HFF-Myc (cell line): ENCODE measurements around the gene CHRND.

Source experiments
- DNase-seq: peaks from one replicate; pipeline ENCODE4 v3.0.0-alpha.2; 2011; ENCODE audit warnings: low read depth; ENCODE audit errors: extremely low read depth
- H3K4me3 ChIP-seq: replicated peaks from 2 replicates; pipeline ENCODE4 v1.5.1; 2011; ENCODE audit warnings: low read depth, mild to moderate bottlenecking, control low read depth, low read length
- TF ChIP-seq, protein P1 (sequence below): IDR thresholded peaks from 2 replicates; pipeline ENCODE4 v1.5.1; 2012; ENCODE audit warnings: mild to moderate bottlenecking, low read depth, low read length, control low read depth; ENCODE audit errors: missing control alignments

Gene CHRND

GRCh38 chr2:232498452-232498851 is 27.5 kb upstream of the CHRND start:
- TF ChIP-seq, protein P1, sequence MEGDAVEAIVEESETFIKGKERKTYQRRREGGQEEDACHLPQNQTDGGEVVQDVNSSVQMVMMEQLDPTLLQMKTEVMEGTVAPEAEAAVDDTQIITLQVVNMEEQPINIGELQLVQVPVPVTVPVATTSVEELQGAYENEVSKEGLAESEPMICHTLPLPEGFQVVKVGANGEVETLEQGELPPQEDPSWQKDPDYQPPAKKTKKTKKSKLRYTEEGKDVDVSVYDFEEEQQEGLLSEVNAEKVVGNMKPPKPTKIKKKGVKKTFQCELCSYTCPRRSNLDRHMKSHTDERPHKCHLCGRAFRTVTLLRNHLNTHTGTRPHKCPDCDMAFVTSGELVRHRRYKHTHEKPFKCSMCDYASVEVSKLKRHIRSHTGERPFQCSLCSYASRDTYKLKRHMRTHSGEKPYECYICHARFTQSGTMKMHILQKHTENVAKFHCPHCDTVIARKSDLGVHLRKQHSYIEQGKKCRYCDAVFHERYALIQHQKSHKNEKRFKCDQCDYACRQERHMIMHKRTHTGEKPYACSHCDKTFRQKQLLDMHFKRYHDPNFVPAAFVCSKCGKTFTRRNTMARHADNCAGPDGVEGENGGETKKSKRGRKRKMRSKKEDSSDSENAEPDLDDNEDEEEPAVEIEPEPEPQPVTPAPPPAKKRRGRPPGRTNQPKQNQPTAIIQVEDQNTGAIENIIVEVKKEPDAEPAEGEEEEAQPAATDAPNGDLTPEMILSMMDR = no peak
- DNase-seq = no peak
- no peak overlapping the region for H3K4me3 ChIP-seq

DNA sequence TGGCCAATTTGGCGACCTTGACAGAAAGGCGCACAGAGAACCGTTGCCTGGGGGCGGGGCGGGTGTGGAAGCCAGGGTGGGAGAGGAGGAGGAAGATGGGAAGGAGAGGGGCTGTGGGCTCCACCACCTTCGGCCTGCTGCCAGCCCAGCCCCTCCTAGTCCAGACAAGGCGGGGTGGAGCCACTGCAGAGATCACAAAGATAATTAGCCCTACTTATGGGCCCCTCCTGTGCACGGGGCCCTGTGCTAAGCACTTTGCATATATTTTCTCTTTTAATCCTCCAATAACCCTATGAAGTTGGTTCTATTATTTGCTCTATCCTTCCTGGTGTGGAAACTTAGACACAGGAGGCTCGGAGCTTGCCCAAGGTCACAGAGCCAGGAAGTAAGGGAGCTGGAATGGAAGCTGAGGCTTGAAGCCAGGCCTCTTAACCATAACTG is 24.6 kb upstream of the CHRND start:
- DNase-seq = no peak
- TF ChIP-seq, protein P1 = no peak
- H3K4me3 ChIP-seq = no peak overlapping the region

GRCh38 chr2:232501794-232502390 is 24.1 kb upstream of the CHRND start:
- no peak for DNase-seq
- TF ChIP-seq, protein P1 = no peak
- H3K4me3 ChIP-seq = no peak overlapping the region

- H3K4me3 ChIP-seq = no peak overlapping the region
- TF ChIP-seq, protein P1 = no peak
- no peak for DNase-seq
Measured at GRCh38 chr2:232502511-232502910, 23.4 kb upstream of the CHRND start.

DNA sequence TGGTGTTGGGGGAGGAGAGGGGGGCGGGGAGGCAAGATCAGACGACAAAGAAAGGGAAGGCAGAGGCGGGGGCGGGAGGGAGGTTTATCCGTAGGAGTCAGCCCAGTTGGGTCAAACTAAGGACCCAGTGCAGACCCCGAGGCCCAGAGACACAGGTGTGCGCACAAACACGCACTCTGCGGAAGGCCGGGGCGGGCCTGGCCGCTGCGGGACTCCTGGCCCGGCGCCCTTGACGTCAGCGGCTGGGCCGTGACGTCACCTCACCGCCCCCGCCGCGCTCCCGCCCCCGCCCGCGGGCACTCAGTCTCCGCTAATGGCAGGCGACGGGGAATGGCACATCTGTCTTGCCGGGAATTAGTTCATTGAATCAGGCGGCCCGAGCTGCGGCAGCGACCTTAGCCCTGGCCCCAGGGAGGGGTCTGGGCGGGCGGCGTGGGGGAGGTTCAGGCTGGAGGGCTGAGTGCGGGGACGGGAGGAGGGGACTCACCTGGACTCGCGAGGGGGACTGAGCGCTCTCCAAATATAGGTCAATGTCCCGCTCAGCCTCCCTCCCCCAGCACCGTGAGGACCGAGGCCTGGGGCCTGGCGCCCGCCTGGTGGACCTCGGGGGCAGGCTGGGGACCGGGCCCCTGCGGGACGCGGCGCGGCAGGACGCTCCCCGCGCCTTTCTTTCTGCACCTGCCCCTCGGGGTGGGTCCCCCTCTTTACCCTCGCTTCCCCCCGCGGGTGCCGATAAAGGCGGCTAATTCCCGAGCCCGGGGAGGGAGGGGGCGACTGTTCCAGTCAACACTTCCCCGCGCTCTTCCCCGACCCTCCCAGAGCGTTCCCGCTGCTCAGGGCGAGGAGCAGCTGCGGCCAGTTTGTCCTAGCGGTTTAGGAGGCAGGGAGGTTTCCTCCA is 22.8 kb upstream of the CHRND start:
- no peak overlapping the region for H3K4me3 ChIP-seq
- TF ChIP-seq, protein P1 = no peak
- no peak for DNase-seq

- H3K4me3 ChIP-seq = no peak overlapping the region
- no peak for DNase-seq
- TF ChIP-seq, protein P1 = no peak
Measured at GRCh38 chr2:232503809-232504323, 22.1 kb upstream of the CHRND start.
